ENCODE results near the gene C1orf216.

DNA sequence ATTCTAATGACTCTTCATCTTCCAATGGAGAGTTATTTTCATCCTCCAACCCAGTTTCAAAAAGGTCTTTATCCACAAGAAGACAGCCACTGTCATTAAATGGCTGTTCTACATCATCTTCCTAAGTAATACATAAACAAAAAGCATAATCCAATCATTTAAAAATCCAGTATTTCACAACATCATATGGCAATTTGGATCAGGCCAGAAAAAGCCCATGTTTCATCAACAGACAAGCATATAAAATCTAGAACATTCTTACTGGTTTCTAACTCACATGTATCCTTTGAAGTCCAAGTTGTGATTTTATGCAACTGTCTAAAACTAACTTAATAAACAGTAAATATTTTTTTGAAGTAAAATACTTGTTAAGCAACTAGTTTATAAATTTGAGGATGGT, 44.5 kb upstream of the C1orf216 start:
- no peak for TF ChIP-seq EP300 (conservative IDR thresholded peaks at IDR 0.05; ENCODE audit: poor library complexity, severe bottlenecking)
- TF ChIP-seq, protein P1, sequence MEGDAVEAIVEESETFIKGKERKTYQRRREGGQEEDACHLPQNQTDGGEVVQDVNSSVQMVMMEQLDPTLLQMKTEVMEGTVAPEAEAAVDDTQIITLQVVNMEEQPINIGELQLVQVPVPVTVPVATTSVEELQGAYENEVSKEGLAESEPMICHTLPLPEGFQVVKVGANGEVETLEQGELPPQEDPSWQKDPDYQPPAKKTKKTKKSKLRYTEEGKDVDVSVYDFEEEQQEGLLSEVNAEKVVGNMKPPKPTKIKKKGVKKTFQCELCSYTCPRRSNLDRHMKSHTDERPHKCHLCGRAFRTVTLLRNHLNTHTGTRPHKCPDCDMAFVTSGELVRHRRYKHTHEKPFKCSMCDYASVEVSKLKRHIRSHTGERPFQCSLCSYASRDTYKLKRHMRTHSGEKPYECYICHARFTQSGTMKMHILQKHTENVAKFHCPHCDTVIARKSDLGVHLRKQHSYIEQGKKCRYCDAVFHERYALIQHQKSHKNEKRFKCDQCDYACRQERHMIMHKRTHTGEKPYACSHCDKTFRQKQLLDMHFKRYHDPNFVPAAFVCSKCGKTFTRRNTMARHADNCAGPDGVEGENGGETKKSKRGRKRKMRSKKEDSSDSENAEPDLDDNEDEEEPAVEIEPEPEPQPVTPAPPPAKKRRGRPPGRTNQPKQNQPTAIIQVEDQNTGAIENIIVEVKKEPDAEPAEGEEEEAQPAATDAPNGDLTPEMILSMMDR (IDR thresholded peaks at IDR 0.05; ENCODE audit: poor library complexity, severe bottlenecking) = no peak
- TF ChIP-seq RAD21 (conservative IDR thresholded peaks at IDR 0.05) = no peak
- TF ChIP-seq REST (IDR thresholded peaks at IDR 0.05; ENCODE audit: borderline replicate concordance) = no peak

Data from neural cell (in vitro differentiated cells).